Measurements from ENCODE around the gene BPGM.

BPGM gene

GRCh38 chr7:134649226-134649775 is 2.6 kb downstream of the BPGM start:
- no peaks in the 10 kb centered on the region for H3K9me3 Mint-ChIP-seq
- peak overlapping the region; percentile 48 for H3K4me3 Mint-ChIP-seq
- peaks cover 9% of the 10 kb centered on the region for H3K4me1 Mint-ChIP-seq
- TF ChIP-seq CTCF (IDR thresholded peaks at IDR 0.05) = no peak
- H3K27me3 Mint-ChIP-seq (ENCODE audit: low read depth, poor library complexity) = no peaks in the 10 kb centered on the region
- H3K36me3 Mint-ChIP-seq (ENCODE audit: low read depth) = peaks cover 8% of the 10 kb centered on the region
- no peak for DNase-seq
- no peak overlapping the region for H3K27ac Mint-ChIP-seq

GRCh38 chr7:134651991-134652390 is 5.3 kb downstream of the BPGM start:
- peaks cover 14% of the 10 kb centered on the region for H3K36me3 Mint-ChIP-seq (ENCODE audit: low read depth)
- peaks cover 4% of the 10 kb centered on the region for H3K27me3 Mint-ChIP-seq (ENCODE audit: low read depth, poor library complexity)
- no peak overlapping the region for H3K27ac Mint-ChIP-seq
- no peak for TF ChIP-seq CTCF (IDR thresholded peaks at IDR 0.05)
- DNase-seq = no peak
- peaks cover 11% of the 10 kb centered on the region for H3K4me1 Mint-ChIP-seq
- no peak overlapping the region for H3K4me3 Mint-ChIP-seq
- no peaks in the 10 kb centered on the region for H3K9me3 Mint-ChIP-seq

DNA sequence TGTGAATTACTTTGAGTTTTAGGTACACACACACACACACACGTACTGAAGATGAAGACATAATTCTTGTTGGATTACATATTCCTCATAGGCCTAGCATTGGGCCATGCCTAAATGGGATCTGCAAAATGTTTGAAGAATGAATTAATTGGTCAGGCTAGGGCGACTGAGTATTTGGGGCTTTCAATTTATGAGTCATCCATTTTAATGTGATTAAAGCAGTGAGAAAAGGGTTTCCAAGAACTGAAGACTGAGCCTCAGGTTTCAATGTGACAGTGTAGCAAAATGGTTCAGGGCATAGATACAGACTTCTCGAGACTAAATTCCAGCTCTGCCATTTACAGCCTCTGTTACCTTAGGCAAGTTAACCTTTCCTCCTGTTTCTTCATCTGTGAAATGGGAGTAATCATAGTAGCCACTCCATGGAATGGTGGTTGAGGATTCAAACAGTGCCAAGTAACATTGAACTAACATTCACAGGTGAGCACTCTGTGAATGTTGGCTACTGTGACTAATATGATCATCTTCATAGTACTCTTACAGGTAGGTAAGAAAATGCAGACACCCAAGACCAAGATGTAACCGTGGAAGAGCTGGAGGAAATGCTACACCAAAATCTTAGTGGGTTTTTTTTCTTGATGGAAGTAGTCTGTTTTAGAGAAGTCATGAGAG is 7.6 kb downstream of the BPGM start:
- no peak overlapping the region for H3K27ac Mint-ChIP-seq
- no peak for DNase-seq
- peaks cover 21% of the 10 kb centered on the region for H3K4me1 Mint-ChIP-seq
- H3K36me3 Mint-ChIP-seq (ENCODE audit: low read depth) = peaks cover 14% of the 10 kb centered on the region
- no peaks in the 10 kb centered on the region for H3K9me3 Mint-ChIP-seq
- no peak for TF ChIP-seq CTCF (IDR thresholded peaks at IDR 0.05)
- H3K4me3 Mint-ChIP-seq = no peak overlapping the region
- peaks cover 4% of the 10 kb centered on the region for H3K27me3 Mint-ChIP-seq (ENCODE audit: low read depth, poor library complexity)

DNA sequence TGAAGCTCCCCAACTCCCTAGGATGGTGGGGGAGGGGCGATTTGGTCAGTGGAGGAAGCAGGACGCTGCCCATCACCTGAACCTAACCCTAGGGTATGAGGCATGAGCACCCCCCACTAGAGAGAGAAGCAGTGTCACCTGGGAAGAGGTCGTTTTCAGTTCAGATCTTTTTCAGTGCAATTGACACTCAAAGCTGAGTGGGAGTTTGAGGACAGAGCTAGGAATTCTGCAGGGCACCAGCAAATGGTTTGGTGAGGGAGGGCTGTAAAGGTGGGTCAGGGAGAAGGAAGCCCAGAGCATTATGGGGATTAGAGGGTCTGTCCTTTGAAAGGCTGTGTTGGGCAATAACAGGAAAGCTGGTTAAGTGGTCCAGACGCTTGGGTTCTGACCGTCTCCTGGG is 10.9 kb downstream of the BPGM start:
- Mint-ChIP-seq H3K27me3 (ENCODE audit: low read depth, poor library complexity) (peaks cover 4% of the 10 kb centered on the region), H3K27ac (no peak overlapping the region), H3K36me3 (ENCODE audit: low read depth) (peaks cover 20% of the 10 kb centered on the region), H3K4me1 (peaks cover 21% of the 10 kb centered on the region), H3K4me3 (no peak overlapping the region), H3K9me3 (no peaks in the 10 kb centered on the region)
- DNase-seq = no peak
- TF ChIP-seq CTCF (IDR thresholded peaks at IDR 0.05) = no peak

DNA sequence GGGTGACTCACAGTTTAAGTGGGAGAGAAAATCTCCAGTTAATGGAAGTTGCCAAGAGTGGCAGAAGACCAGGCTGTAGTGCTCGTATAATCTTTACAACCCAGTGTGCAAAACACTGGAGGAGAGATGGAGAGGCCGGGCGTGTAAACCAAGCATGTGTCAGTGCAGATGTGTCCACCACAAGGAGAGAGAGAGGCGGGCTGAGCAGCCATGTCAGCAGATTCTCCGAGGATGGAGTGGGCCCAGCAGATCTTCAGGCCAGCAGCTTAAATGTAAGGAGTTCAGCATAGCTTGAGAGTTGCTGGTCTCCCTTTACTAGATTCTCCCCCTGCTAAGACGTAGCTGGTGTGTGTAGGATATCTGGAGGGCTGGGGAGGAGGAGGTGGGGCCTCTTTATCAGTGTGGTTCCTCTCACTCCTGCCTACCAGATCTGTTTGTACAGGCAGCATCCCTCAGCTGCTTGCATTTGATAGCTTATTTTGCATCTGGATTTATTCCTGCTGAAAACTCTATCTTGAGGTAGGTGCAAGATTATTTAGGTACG is 13.7 kb downstream of the BPGM start:
- Mint-ChIP-seq H3K9me3 (no peaks in the 10 kb centered on the region), H3K36me3 (ENCODE audit: low read depth) (peaks cover 28% of the 10 kb centered on the region), H3K4me1 (peaks cover 27% of the 10 kb centered on the region), H3K4me3 (no peak overlapping the region), H3K27ac (no peak overlapping the region), H3K27me3 (ENCODE audit: low read depth, poor library complexity) (no peaks in the 10 kb centered on the region)
- TF ChIP-seq CTCF (IDR thresholded peaks at IDR 0.05) = no peak
- DNase-seq = no peak

DNA sequence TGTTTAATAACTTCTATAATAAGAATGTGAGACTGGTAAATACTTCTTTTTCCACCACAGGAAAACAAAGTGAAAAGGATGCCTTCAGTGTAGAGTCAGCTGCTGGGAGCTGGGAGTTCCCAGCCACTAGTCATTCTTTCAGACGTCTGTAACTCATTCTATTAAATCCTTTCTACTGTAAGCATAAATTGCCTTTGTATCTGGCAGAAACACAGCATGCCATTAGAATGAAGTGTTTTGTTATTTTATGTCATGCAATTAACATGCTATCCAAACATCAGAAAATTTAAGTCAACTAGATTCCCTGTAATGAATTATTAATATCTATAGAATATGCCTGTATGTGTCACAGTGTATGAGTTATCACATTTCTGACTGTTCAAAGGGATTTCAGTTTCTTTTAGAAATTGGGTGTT is 14.3 kb downstream of the BPGM start:
- Mint-ChIP-seq H3K9me3 (no peaks in the 10 kb centered on the region), H3K4me1 (peaks cover 27% of the 10 kb centered on the region), H3K27ac (no peak overlapping the region), H3K4me3 (no peak overlapping the region), H3K36me3 (ENCODE audit: low read depth) (peaks cover 29% of the 10 kb centered on the region), H3K27me3 (ENCODE audit: low read depth, poor library complexity) (no peaks in the 10 kb centered on the region)
- no peak for TF ChIP-seq CTCF (IDR thresholded peaks at IDR 0.05)
- no peak for DNase-seq
